ENCODE measurements around the gene IER5L.
"Not testable (repeated sequence)": the region's sequence is repeated elsewhere in the genome, so short reads cannot be mapped to it uniquely, and the experiment has no call there.

The IER5L gene

DNA sequence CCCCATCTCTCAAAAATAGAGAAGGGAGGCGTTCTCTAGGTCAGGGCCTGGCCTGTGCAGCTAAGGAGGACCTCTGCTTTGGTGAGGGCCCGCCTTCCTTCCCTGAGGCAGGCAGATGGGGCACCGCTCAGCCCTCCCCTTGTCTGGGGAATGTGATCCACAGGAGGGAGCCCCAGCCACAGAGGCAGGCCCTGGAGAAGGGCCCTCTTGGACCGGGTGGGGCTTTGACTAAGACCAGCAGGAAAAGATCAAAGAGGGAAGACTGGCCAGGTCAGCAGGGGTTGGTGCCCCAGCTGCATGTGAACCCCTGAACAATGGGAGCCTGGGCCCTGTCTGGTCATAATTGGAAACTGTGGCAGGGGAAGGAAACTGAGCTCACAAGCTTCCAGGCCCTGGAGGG, 45.0 kb downstream of the IER5L start:
- no peaks in the 10 kb centered on the region for H3K9me3 ChIP-seq (ENCODE audit: low read length)
- no peaks in the 10 kb centered on the region for H3K9me2 ChIP-seq (ENCODE audit: low read depth, low read length)
- no peaks in the 10 kb centered on the region for H4K20me1 ChIP-seq (ENCODE audit: insufficient read depth, low read length)
- H2AFZ ChIP-seq (ENCODE audit: low read length): no peak overlapping the region
- H3K4me2 ChIP-seq (ENCODE audit: low read length): no peak overlapping the region
- peaks cover 8% of the 10 kb centered on the region for H3K4me1 ChIP-seq (ENCODE audit: insufficient read depth, low read length, severe bottlenecking)
- no peak overlapping the region for H3K9ac ChIP-seq (ENCODE audit: low read length)
- H3F3A ChIP-seq (ENCODE audit: insufficient read depth, low read length): no peaks in the 10 kb centered on the region
- no peak for TF ChIP-seq EZH2 (IDR thresholded peaks at IDR 0.05; ENCODE audit: borderline replicate concordance, low read length)
- H3K36me3 ChIP-seq (ENCODE audit: insufficient read depth, low read length): peaks cover 68% of the 10 kb centered on the region
- H3K27me3 ChIP-seq (ENCODE audit: insufficient read depth, low read length): no peaks in the 10 kb centered on the region
- no peaks in the 10 kb centered on the region for H3K79me2 ChIP-seq (ENCODE audit: insufficient read depth, low read length)
- H3K4me3 ChIP-seq (ENCODE audit: low read depth, low read length, poor library complexity, severe bottlenecking): no peak overlapping the region
- H3K27ac ChIP-seq (ENCODE audit: low read depth, low read length, poor library complexity, severe bottlenecking): no peak overlapping the region

DNA sequence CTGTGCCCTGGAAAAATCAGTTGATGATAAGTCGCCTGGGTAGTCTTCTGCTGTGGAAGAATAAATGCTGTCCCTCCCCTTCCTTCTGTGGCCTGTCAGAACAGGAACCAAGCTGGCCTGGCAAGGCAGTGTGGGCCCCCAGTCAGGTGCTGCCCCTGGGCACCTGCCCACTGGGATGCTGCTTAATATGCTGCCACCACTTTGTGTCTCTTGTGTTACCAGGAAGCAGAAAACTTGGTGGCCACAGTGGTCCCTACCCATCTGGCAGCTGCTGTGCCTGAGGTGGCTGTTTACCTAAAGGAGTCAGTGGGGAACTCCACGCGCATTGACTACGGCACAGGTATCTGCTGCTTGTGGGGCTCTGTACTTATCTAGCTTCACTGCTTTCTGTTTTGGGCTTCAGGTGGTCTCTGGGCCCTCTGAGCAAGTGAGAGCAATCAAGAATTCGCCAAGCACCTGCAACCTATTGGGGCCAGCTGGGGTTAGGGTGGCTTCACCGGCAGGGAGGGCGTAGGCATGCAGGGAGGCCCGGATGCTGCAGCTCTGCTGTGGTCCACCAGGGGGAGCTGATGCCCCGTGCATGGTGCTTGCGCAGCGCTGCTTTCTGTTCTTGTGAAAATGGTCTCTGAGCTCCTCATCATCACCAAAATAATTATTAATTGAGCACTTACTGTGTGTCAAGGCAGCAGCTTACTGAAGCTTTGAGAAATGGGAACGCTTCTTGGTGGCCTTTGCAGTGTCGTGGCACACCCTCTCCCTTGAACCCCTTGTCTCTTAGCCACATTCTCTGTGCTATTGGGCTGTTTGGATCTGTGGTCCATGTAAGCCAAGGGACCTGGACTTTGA, 46.5 kb downstream of the IER5L start:
- Histone ChIP-seq H2AFZ (ENCODE audit: low read length) (no peak overlapping the region), H3F3A (ENCODE audit: insufficient read depth, low read length) (no peaks in the 10 kb centered on the region), H3K9me3 (ENCODE audit: low read length) (no peaks in the 10 kb centered on the region), H3K36me3 (ENCODE audit: insufficient read depth, low read length) (peaks cover 63% of the 10 kb centered on the region), H3K4me3 (ENCODE audit: low read depth, low read length, poor library complexity, severe bottlenecking) (no peak overlapping the region), H3K27me3 (ENCODE audit: insufficient read depth, low read length) (no peaks in the 10 kb centered on the region), H3K9ac (ENCODE audit: low read length) (no peak overlapping the region), H3K79me2 (ENCODE audit: insufficient read depth, low read length) (no peaks in the 10 kb centered on the region), H3K4me2 (ENCODE audit: low read length) (no peak overlapping the region), H3K27ac (ENCODE audit: low read depth, low read length, poor library complexity, severe bottlenecking) (peak overlapping the region; percentile 39), H3K4me1 (ENCODE audit: insufficient read depth, low read length, severe bottlenecking) (peaks cover 8% of the 10 kb centered on the region), H4K20me1 (ENCODE audit: insufficient read depth, low read length) (no peaks in the 10 kb centered on the region), H3K9me2 (ENCODE audit: low read depth, low read length) (no peaks in the 10 kb centered on the region)
- peak; percentile 97 for TF ChIP-seq CTCF (IDR thresholded peaks at IDR 0.05; ENCODE audit: low read length)
- TF ChIP-seq EZH2 (IDR thresholded peaks at IDR 0.05; ENCODE audit: borderline replicate concordance, low read length): no peak

- H3K4me1 ChIP-seq (ENCODE audit: insufficient read depth, low read length, severe bottlenecking): peaks cover 8% of the 10 kb centered on the region
- no peaks in the 10 kb centered on the region for H4K20me1 ChIP-seq (ENCODE audit: insufficient read depth, low read length)
- H3K9ac ChIP-seq (ENCODE audit: low read length): no peak overlapping the region
- H3F3A ChIP-seq (ENCODE audit: insufficient read depth, low read length): no peaks in the 10 kb centered on the region
- TF ChIP-seq EZH2 (IDR thresholded peaks at IDR 0.05; ENCODE audit: borderline replicate concordance, low read length) (no peak), CTCF (IDR thresholded peaks at IDR 0.05; ENCODE audit: low read length) (no peak)
- H3K9me3 ChIP-seq (ENCODE audit: low read length): no peaks in the 10 kb centered on the region
- H3K27ac ChIP-seq (ENCODE audit: low read depth, low read length, poor library complexity, severe bottlenecking): no peak overlapping the region
- no peak overlapping the region for H2AFZ ChIP-seq (ENCODE audit: low read length)
- H3K4me2 ChIP-seq (ENCODE audit: low read length): no peak overlapping the region
- H3K27me3 ChIP-seq (ENCODE audit: insufficient read depth, low read length): no peaks in the 10 kb centered on the region
- no peaks in the 10 kb centered on the region for H3K9me2 ChIP-seq (ENCODE audit: low read depth, low read length)
- no peak overlapping the region for H3K4me3 ChIP-seq (ENCODE audit: low read depth, low read length, poor library complexity, severe bottlenecking)
- no peaks in the 10 kb centered on the region for H3K79me2 ChIP-seq (ENCODE audit: insufficient read depth, low read length)
- peaks cover 60% of the 10 kb centered on the region for H3K36me3 ChIP-seq (ENCODE audit: insufficient read depth, low read length)
These were observed 47.3 kb downstream of the IER5L start for GRCh38 chr9:129130791-129131190.

DNA sequence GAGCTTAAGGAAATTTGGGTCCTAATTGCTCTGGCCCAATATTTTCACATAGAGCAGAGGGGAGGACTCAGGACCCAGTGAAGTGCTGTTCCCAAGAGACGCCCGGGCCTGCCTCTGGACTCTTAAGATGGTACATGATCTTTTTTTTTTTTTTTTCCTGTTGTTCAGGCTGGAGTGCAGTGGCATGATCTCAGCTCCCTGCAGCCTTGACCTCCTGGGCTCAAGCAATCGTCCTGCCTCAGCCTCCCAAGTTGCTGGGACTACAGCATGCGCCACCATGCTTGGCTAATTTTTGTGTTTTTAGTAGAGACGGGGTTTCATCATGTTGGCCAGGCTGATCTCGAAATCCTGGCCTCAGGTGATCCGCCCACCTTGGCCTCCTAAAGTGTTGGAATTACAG, 47.8 kb downstream of the IER5L start:
- H3K36me3 ChIP-seq (ENCODE audit: insufficient read depth, low read length): peaks cover 60% of the 10 kb centered on the region
- H3K4me2 ChIP-seq (ENCODE audit: low read length); H4K20me1 ChIP-seq (ENCODE audit: insufficient read depth, low read length): not testable (repeated sequence)

More for the DNA sequence above, 47.8 kb downstream of the IER5L start:
- not testable (repeated sequence) for H3K27me3 ChIP-seq (ENCODE audit: insufficient read depth, low read length); H3F3A ChIP-seq (ENCODE audit: insufficient read depth, low read length); H2AFZ ChIP-seq (ENCODE audit: low read length); H3K9me3 ChIP-seq (ENCODE audit: low read length); H3K27ac ChIP-seq (ENCODE audit: low read depth, low read length, poor library complexity, severe bottlenecking); H3K4me1 ChIP-seq (ENCODE audit: insufficient read depth, low read length, severe bottlenecking); H3K9ac ChIP-seq (ENCODE audit: low read length); H3K79me2 ChIP-seq (ENCODE audit: insufficient read depth, low read length); H3K9me2 ChIP-seq (ENCODE audit: low read depth, low read length); H3K4me3 ChIP-seq (ENCODE audit: low read depth, low read length, poor library complexity, severe bottlenecking)
